K562 (cell line): ENCODE measurements around the gene ARHGAP12. TPM values are rescaled to one million over a fixed set of nuclear protein-coding genes. Genes with fewer than 3 reads are reported as not detected.

Experiments
- BCOR ChIP-seq: fragments of 450-650 bp; IDR thresholded peaks from 2 replicates; pipeline ENCODE4 v1.6.1; 2016
- CEBPB ChIP-seq: fragments of 450-650 bp; IDR thresholded peaks from 2 replicates; pipeline ENCODE4 v1.6.1; 2016; ENCODE audit warnings: missing genetic modification characterization, missing compliant biosample characterization
- CHAMP1 ChIP-seq: fragments of 450-650 bp; IDR thresholded peaks from 2 replicates; pipeline ENCODE4 v1.6.1; 2016; ENCODE audit warnings: mild to moderate bottlenecking
- DNMT1 ChIP-seq: fragments of 450-650 bp; IDR thresholded peaks from 2 replicates; pipeline ENCODE4 v1.6.1; 2016; ENCODE audit warnings: antibody characterized with exemption, mild to moderate bottlenecking
- ETV1 ChIP-seq: fragments of 450-650 bp; conservative IDR thresholded peaks from 2 replicates; pipeline ENCODE4 v1.6.1; 2016; ENCODE audit warnings: missing genetic modification characterization, control low read depth, low read depth, missing compliant biosample characterization
- FOXA3 ChIP-seq, 2 experiments: fragments of 450-650 bp in 1 of 2; sonication (generic) in 1 of 2; formaldehyde crosslinking; IDR thresholded peaks in 1 of 2; conservative IDR thresholded peaks in 1 of 2; 2 replicates each; pipeline versions ENCODE4 v1.4.0 to v1.8.0; 2020 to 2022; ENCODE audit warnings: mild to moderate bottlenecking in 2 of 2, missing genetic modification reagents in 1 of 2
- HMG20A ChIP-seq: fragments of 450-650 bp; formaldehyde crosslinking; conservative IDR thresholded peaks from 2 replicates; pipeline ENCODE4 v1.4.0; 2020; ENCODE audit warnings: mild to moderate bottlenecking, mixed read lengths
- KDM1A ChIP-seq, 2 experiments: fragments of 450-650 bp; IDR thresholded peaks; 2 replicates each; pipeline ENCODE4 v1.6.1; 2016; ENCODE audit warnings: mild to moderate bottlenecking in 2 of 2
- LCOR ChIP-seq: sonication (generic); formaldehyde crosslinking; IDR thresholded peaks from 2 replicates; pipeline ENCODE4 v1.8.0; 2022; ENCODE audit warnings: mild to moderate bottlenecking, missing genetic modification reagents
- MAX ChIP-seq: sonication (generic); formaldehyde crosslinking; IDR thresholded peaks from 2 replicates; pipeline ENCODE4 v1.9.0; 2022; ENCODE audit warnings: mild to moderate bottlenecking, missing genetic modification reagents
- MNT ChIP-seq, 2 experiments: fragments of 450-650 bp; conservative IDR thresholded peaks; 2 replicates each; pipeline ENCODE4 v1.6.1; 2017; ENCODE audit warnings: mild to moderate bottlenecking in 2 of 2, moderate library complexity in 2 of 2
- NR4A1 ChIP-seq, 2 experiments: fragments of 250-450 bp in 1 of 2; fragments of 450-650 bp in 1 of 2; sonication (Bioruptor Pico) in 1 of 2; IDR thresholded peaks; 2 replicates each; pipeline versions ENCODE4 v1.4.0 to v1.6.1; 2016 to 2020; ENCODE audit warnings: mild to moderate bottlenecking in 2 of 2, missing compliant biosample characterization in 1 of 2, missing genetic modification characterization in 1 of 2, moderate library complexity in 1 of 2
- PCBP2 ChIP-seq: fragments of 200-400 bp; formaldehyde crosslinking; IDR thresholded peaks from 2 replicates; pipeline ENCODE4 v1.6.1; 2018; ENCODE audit warnings: low read length, low read depth, mild to moderate bottlenecking, moderate library complexity; ENCODE audit not compliant: poor library complexity, severe bottlenecking
- RAD21 ChIP-seq, 2 experiments: fragments of 250-450 bp in 1 of 2; fragments of 450-650 bp in 1 of 2; sonication (Bioruptor Pico) in 1 of 2; formaldehyde crosslinking in 1 of 2; IDR thresholded peaks in 1 of 2; conservative IDR thresholded peaks in 1 of 2; 2 replicates each; pipeline versions ENCODE4 v1.4.0 to v1.8.0; 2020 to 2022; ENCODE audit warnings: mild to moderate bottlenecking in 2 of 2, moderate library complexity in 1 of 2
- RBBP5 ChIP-seq: fragments of 200-600 bp; sonication (generic); IDR thresholded peaks from 2 replicates; pipeline ENCODE4 v1.6.1; 2012; ENCODE audit warnings: borderline replicate concordance, mild to moderate bottlenecking, low read length, control low read depth, inconsistent platforms; ENCODE audit not compliant: insufficient read depth, poor library complexity, severe bottlenecking
- SP1 ChIP-seq: sonication (generic); formaldehyde crosslinking; IDR thresholded peaks from 2 replicates; pipeline ENCODE4 v1.8.1; 2022; ENCODE audit warnings: mild to moderate bottlenecking, missing genetic modification reagents
- USF2 ChIP-seq: sonication (generic); formaldehyde crosslinking; IDR thresholded peaks from 2 replicates; pipeline ENCODE4 v1.5.0; 2020; ENCODE audit warnings: missing genetic modification reagents
- ZBTB12 ChIP-seq: fragments of 250-450 bp; sonication (Bioruptor Pico); IDR thresholded peaks from 2 replicates; pipeline ENCODE4 v1.4.0; 2020
- ZNF184 ChIP-seq: sonication (generic); formaldehyde crosslinking; IDR thresholded peaks from 2 replicates; pipeline ENCODE4 v1.5.0; 2020; ENCODE audit warnings: missing genetic modification reagents
- ZNF347 ChIP-seq: fragments of 450-650 bp; formaldehyde crosslinking; IDR thresholded peaks from 2 replicates; pipeline ENCODE4 v1.4.0; 2020; ENCODE audit warnings: low read depth, mild to moderate bottlenecking, moderate library complexity
- ZNF717 ChIP-seq: fragments of 250-450 bp; sonication (Bioruptor Pico); IDR thresholded peaks from 2 replicates; pipeline ENCODE4 v1.5.0; 2021
- polyA plus RNA-seq, 8 experiments: library from polyadenylated mRNA; depleted of rRNA in 4 of 8; stranded (reverse) in 5 of 8; unstranded in 3 of 8; fragments of >200 nt; fragmentation: Nextera tagmentation in 2 of 8; fragmentation: Illumina TruSeq in 1 of 8; extraction: Ambion mirVana in 2 of 8; extraction: Trizol in 1 of 8; gene quantifications; 2 replicates each; pipeline versions ENCODE4 v1.2.1 to v1.2.3, GENCODE V29; 2011 to 2014; ENCODE audit warnings: inconsistent platforms in 1 of 8, missing spikeins in 1 of 8
- total RNA-seq, 7 experiments: library from RNA; depleted of rRNA in 6 of 7; stranded (reverse); fragments of >200 nt in 6 of 7; fragmentation: Illumina TruSeq in 2 of 7; extraction: Trizol in 2 of 7; gene quantifications; 2 replicates each; pipeline versions ENCODE4 v1.2.1 to v1.2.3, GENCODE V29; 2011 to 2021; ENCODE audit warnings: low replicate concordance in 1 of 7

The ARHGAP12 gene
- total and polyA plus RNA-seq, 9 of the 15 experiments (the other 6 are each of a cell fraction or from before 2014, with no cell fraction given) = 4.4 to 18.7 (median 10.1) TPM

- peak; percentile 24 to 57 for TF ChIP-seq MNT (conservative IDR thresholded peaks at IDR 0.05)
- no peak for TF ChIP-seq NR4A1 (CRISPR knock-in tag; IDR thresholded peaks at IDR 0.05)
- TF ChIP-seq NR4A1 (tag; IDR thresholded peaks at IDR 0.05) = no peak
- TF ChIP-seq CHAMP1 = no peak
- no peak for TF ChIP-seq CEBPB (tag)
- no peak for TF ChIP-seq ZNF184
- TF ChIP-seq FOXA3 (CRISPR knock-in tag; conservative IDR thresholded peaks at IDR 0.05 in 1 of 2, IDR thresholded peaks at IDR 0.05 in 1 of 2) = no peak
- no peak for TF ChIP-seq ZBTB12
- no peak for TF ChIP-seq USF2 (CRISPR knock-in tag)
- TF ChIP-seq ZNF347 (CRISPR knock-in tag) = no peak
- no peak for TF ChIP-seq PCBP2
- TF ChIP-seq MAX = no peak
- TF ChIP-seq SP1 = peak; percentile 44
- TF ChIP-seq LCOR (CRISPR knock-in tag) = 0 out of 2 replicates have a peak, but pooled peaks have one; percentile 17
- TF ChIP-seq RAD21 (CRISPR knock-in tag; conservative IDR thresholded peaks at IDR 0.05 in 1 of 2, IDR thresholded peaks at IDR 0.05 in 1 of 2) = peak in 1 of 2 experiments; percentile 15; a peak in 1 of 4 replicates
- TF ChIP-seq DNMT1 = no peak
- TF ChIP-seq HMG20A (CRISPR knock-in tag) = no peak
- peak; percentile 40; the same call in 1 of the 2 replicates for TF ChIP-seq BCOR
- TF ChIP-seq KDM1A (IDR thresholded peaks at IDR 0.05) = peak in 1 of 2 experiments; percentile 18; a peak in 1 of 4 replicates
- no peak for TF ChIP-seq ZNF717 (CRISPR knock-in tag)
- peak; percentile 7 for TF ChIP-seq RBBP5
- TF ChIP-seq ETV1 = no peak
These were observed 615 bp downstream of the ARHGAP12 start (continued) for GRCh38 chr10:31927884-31928548.
